ENCODE results near the gene PDE4A.

GRCh38 chr19:10399878-10400277 lies 20.5 kb upstream of the PDE4A start:
- no peak for TF ChIP-seq CTCF (IDR thresholded peaks at IDR 0.05)
- TF ChIP-seq JUNB (IDR thresholded peaks at IDR 0.05), result no peak
- no peak for TF ChIP-seq CHD2 (IDR thresholded peaks at IDR 0.05; ENCODE audit: low read length, partially characterized antibody)
- TF ChIP-seq ELK1 (IDR thresholded peaks at IDR 0.05; ENCODE audit: low read depth, low read length), result no peak
- no peak for TF ChIP-seq RFX5 (IDR thresholded peaks at IDR 0.05)

All from A549 (cell line).